ENCODE results near the gene SMARCAD1. TPM values are rescaled to one million over a fixed set of nuclear protein-coding genes. Genes with fewer than 3 reads are reported as not detected.

The SMARCAD1 gene
- total RNA-seq, 4 donors from 2014 or later: 15.6 to 27.2 (median 20.2) TPM

GRCh38 chr4:94202769-94203168, 4.9 kb upstream of the SMARCAD1 start:
- H3K4me3 ChIP-seq: no peak overlapping the region

GRCh38 chr4:94208266-94208665, 601 bp downstream of the SMARCAD1 start:
- H3K9me3 ChIP-seq: no peaks in the 10 kb centered on the region
- peaks cover 0 to 16% (median 3%) of the 10 kb centered on the region in 4 donors for H3K4me1 ChIP-seq
- DNase-seq: no peak
- no peak for TF ChIP-seq POLR2A (IDR thresholded peaks at IDR 0.05)
- H3K36me3 ChIP-seq: peaks cover 0 to 16% (median 0%) of the 10 kb centered on the region in 3 donors
- peak overlapping the region; percentile 73 to 91 (median 84) for H3K27ac ChIP-seq
- H3K4me3 ChIP-seq: peak overlapping the region; percentile 65 to 78 (median 70)
- no peaks in the 10 kb centered on the region for H3K27me3 ChIP-seq

More at GRCh38 chr4:94202769-94203168, 4.9 kb upstream of the SMARCAD1 start:
- TF ChIP-seq CTCF (IDR thresholded peaks at IDR 0.05) (no peak), POLR2A (IDR thresholded peaks at IDR 0.05) (no peak)
- no peaks in the 10 kb centered on the region for H3K27me3 ChIP-seq
- no peaks in the 10 kb centered on the region for H3K36me3 ChIP-seq
- DNase-seq: no peak
- no peaks in the 10 kb centered on the region for H3K9me3 ChIP-seq
- no peak overlapping the region for H3K27ac ChIP-seq
- H3K4me1 ChIP-seq: no peaks in the 10 kb centered on the region

- H3K4me1 ChIP-seq: peaks cover 0 to 16% (median 3%) of the 10 kb centered on the region in 4 donors
- TF ChIP-seq POLR2A (IDR thresholded peaks at IDR 0.05) (no peak), CTCF (IDR thresholded peaks at IDR 0.05) (no peak)
- H3K27ac ChIP-seq: no peak overlapping the region
- no peak for DNase-seq
- H3K27me3 ChIP-seq: no peaks in the 10 kb centered on the region
- H3K4me3 ChIP-seq: peak overlapping the region in 1 of 4 donors; percentile 65
- peaks cover 0 to 22% (median 0%) of the 10 kb centered on the region in 3 donors for H3K36me3 ChIP-seq
- no peaks in the 10 kb centered on the region for H3K9me3 ChIP-seq
Measured at GRCh38 chr4:94208918-94209317, 1.3 kb downstream of the SMARCAD1 start.

GRCh38 chr4:94211861-94212260, 4.2 kb downstream of the SMARCAD1 start:
- H3K9me3 ChIP-seq: no peaks in the 10 kb centered on the region
- H3K4me1 ChIP-seq: peaks cover 0 to 16% (median 3%) of the 10 kb centered on the region in 4 donors
- H3K27ac ChIP-seq: no peak overlapping the region
- no peak overlapping the region for H3K4me3 ChIP-seq
- peaks cover 0 to 27% (median 0%) of the 10 kb centered on the region in 3 donors for H3K36me3 ChIP-seq
- DNase-seq: no peak
- no peaks in the 10 kb centered on the region for H3K27me3 ChIP-seq
- TF ChIP-seq CTCF (IDR thresholded peaks at IDR 0.05): no peak
- no peak for TF ChIP-seq POLR2A (IDR thresholded peaks at IDR 0.05)

- no peak for DNase-seq
- Histone ChIP-seq H3K4me3 (no peak overlapping the region), H3K36me3 (peaks cover 0 to 42% (median 0%) of the 10 kb centered on the region in 3 donors), H3K27me3 (no peaks in the 10 kb centered on the region), H3K27ac (no peak overlapping the region), H3K4me1 (no peaks in the 10 kb centered on the region), H3K9me3 (no peaks in the 10 kb centered on the region)
- no peak for TF ChIP-seq POLR2A (IDR thresholded peaks at IDR 0.05)
- TF ChIP-seq CTCF (IDR thresholded peaks at IDR 0.05): no peak
Measured at GRCh38 chr4:94214703-94215319, 7.1 kb downstream of the SMARCAD1 start.

- peaks cover 0 to 52% (median 0%) of the 10 kb centered on the region in 3 donors for H3K36me3 ChIP-seq
- DNase-seq: no peak
- TF ChIP-seq POLR2A (IDR thresholded peaks at IDR 0.05): no peak
- no peak for TF ChIP-seq CTCF (IDR thresholded peaks at IDR 0.05)
Measured at GRCh38 chr4:94216394-94216793, 8.7 kb downstream of the SMARCAD1 start.

More at GRCh38 chr4:94216394-94216793, 8.7 kb downstream of the SMARCAD1 start:
- H3K27ac ChIP-seq: no peak overlapping the region
- H3K4me3 ChIP-seq: no peak overlapping the region
- H3K4me1 ChIP-seq: no peaks in the 10 kb centered on the region
- H3K9me3 ChIP-seq: no peaks in the 10 kb centered on the region
- H3K27me3 ChIP-seq: no peaks in the 10 kb centered on the region

All from Peyer's patch (tissue), 4 donors.